HCT116 (cell line): ENCODE data around the gene MMP25.
"Not testable (repeated sequence)": the region's sequence is repeated elsewhere in the genome, so short reads cannot be mapped to it uniquely, and the experiment has no call there.

Experiments
- CEBPB ChIP-seq: IDR thresholded peaks from 2 replicates; pipeline ENCODE4 v1.6.1; 2012; ENCODE audit warnings: low read depth
- ELF1 ChIP-seq: IDR thresholded peaks from 2 replicates; pipeline ENCODE4 v1.6.1; 2012; ENCODE audit warnings: low read depth, borderline replicate concordance
- POLR2A ChIP-seq: IDR thresholded peaks from 2 replicates; pipeline ENCODE4 v1.7.0; 2011; ENCODE audit warnings: borderline replicate concordance; ENCODE audit not compliant: insufficient read depth, insufficient read length; ENCODE audit errors: extremely low read depth
- POLR2AphosphoS5 ChIP-seq: IDR thresholded peaks from 2 replicates; pipeline ENCODE4 v1.6.1; 2011; ENCODE audit warnings: mild to moderate bottlenecking, low read depth, low read length, moderate library complexity
- ZNF274 ChIP-seq: fragments of 200-500 bp; sonication (Bioruptor generic); IDR thresholded peaks from 2 replicates; pipeline ENCODE4 v1.6.1; 2014; ENCODE audit warnings: mild to moderate bottlenecking, low read depth, low read length, inconsistent platforms
- TF ChIP-seq, protein P1 (sequence below): IDR thresholded peaks from 2 replicates; pipeline ENCODE4 v1.6.1; 2012
- TF ChIP-seq, protein P2 (sequence below), 3 experiments: fragments of 200-600 bp in 1 of 3; sonication (generic) in 1 of 3; IDR thresholded peaks in 2 of 3; conservative IDR thresholded peaks in 1 of 3; 2 replicates each; pipeline ENCODE4 v1.5.1; 2012 to 2017; ENCODE audit warnings: low read depth in 2 of 3, low read length in 2 of 3, antibody characterized with exemption in 1 of 3, borderline replicate concordance in 1 of 3, control low read depth in 1 of 3, mild to moderate bottlenecking in 1 of 3, mixed read lengths in 1 of 3, mixed run types in 1 of 3, moderate library complexity in 1 of 3; ENCODE audit not compliant: insufficient read depth in 1 of 3

DNA sequence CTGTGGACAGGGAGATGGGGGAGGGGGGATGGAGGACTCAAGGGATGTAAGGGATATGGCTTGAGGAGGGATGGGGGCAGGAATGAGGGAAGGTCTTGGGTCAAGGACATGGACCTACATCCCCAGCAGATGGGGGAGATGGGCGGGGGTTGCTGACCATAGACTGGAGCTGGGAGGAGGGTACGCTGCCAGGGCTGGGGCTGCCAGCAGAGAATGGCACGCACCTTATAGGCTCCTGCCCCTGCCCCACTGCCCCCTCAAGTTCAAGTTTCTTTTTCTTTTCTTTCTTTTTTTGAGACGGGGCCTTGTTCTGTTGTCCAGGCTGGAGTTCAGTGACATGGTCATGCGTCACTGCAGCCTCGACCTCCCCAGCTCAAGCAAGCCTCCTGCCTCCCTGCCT is 29.6 kb downstream of the MMP25 start:
- TF ChIP-seq, protein P1, sequence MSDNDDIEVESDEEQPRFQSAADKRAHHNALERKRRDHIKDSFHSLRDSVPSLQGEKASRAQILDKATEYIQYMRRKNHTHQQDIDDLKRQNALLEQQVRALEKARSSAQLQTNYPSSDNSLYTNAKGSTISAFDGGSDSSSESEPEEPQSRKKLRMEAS = not testable (repeated sequence)
- TF ChIP-seq ELF1, CEBPB, POLR2AphosphoS5, POLR2A, ZNF274: not testable (repeated sequence)
- TF ChIP-seq, protein P2, sequence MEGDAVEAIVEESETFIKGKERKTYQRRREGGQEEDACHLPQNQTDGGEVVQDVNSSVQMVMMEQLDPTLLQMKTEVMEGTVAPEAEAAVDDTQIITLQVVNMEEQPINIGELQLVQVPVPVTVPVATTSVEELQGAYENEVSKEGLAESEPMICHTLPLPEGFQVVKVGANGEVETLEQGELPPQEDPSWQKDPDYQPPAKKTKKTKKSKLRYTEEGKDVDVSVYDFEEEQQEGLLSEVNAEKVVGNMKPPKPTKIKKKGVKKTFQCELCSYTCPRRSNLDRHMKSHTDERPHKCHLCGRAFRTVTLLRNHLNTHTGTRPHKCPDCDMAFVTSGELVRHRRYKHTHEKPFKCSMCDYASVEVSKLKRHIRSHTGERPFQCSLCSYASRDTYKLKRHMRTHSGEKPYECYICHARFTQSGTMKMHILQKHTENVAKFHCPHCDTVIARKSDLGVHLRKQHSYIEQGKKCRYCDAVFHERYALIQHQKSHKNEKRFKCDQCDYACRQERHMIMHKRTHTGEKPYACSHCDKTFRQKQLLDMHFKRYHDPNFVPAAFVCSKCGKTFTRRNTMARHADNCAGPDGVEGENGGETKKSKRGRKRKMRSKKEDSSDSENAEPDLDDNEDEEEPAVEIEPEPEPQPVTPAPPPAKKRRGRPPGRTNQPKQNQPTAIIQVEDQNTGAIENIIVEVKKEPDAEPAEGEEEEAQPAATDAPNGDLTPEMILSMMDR (IDR thresholded peaks at IDR 0.05 in 2 of 3, conservative IDR thresholded peaks at IDR 0.05 in 1 of 3; ENCODE audit: borderline replicate concordance in 1 of 3, insufficient read depth in 1 of 3, low read depth in 2 of 3, low read length in 2 of 3) = not testable (repeated sequence)
